Stimulated activated CD4-positive, alpha-beta T cell treated with anti-CD3 and anti-CD28 coated beads, Interleukin-12 subunit alpha, Interleukin-12 subunit beta, amount 100 ng/mL, for 48 hours (primary cell): Measurements from ENCODE around the gene GRB10.

Source experiments
- DNase-seq, 3 donors: peaks; one replicate each; pipeline ENCODE4 v3.0.0-alpha.2; 2020; ENCODE audit warnings: low read depth in 2 of 3, low spot score in 1 of 3

Gene GRB10

GRCh38 chr7:50782375-50783208 is at the start of gene GRB10:
Gene GRB10 (minus strand): TSS chr7:50782896. CDS start chr7:50732322, 50,574 bp downstream.
- DNase-seq, result no peak

DNA sequence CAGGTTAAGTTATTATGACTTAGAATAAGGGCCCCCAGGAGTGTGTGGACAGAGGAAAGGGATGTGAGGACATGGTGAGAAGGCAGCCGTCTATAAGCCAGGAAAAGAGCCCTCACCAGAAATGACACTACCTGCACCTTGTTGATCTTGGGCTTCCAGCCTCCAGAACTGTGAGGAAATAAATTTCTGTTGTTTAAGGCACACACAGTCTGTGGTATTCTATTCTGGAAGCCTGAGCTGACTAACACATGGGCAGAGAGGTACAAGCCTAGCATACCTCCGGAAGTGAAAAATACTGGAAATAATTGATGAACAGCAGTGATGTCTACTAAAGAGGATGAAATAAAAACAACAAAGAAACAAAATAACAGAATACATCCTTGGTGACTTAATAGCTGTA is 46.1 kb upstream of the GRB10 start:
- DNase-seq, result no peak

- DNase-seq, result no peak
Measured at GRCh38 chr7:50828116-50828515, 45.4 kb upstream of the GRB10 start.

GRCh38 chr7:50827281-50827680 is 44.6 kb upstream of the GRB10 start:
- DNase-seq, result no peak

- peak; percentile 6 to 42 (median 32) for DNase-seq
Measured at GRCh38 chr7:50826371-50827172, 43.9 kb upstream of the GRB10 start.

GRCh38 chr7:50825465-50825864 is 42.8 kb upstream of the GRB10 start:
- DNase-seq, result no peak

DNA sequence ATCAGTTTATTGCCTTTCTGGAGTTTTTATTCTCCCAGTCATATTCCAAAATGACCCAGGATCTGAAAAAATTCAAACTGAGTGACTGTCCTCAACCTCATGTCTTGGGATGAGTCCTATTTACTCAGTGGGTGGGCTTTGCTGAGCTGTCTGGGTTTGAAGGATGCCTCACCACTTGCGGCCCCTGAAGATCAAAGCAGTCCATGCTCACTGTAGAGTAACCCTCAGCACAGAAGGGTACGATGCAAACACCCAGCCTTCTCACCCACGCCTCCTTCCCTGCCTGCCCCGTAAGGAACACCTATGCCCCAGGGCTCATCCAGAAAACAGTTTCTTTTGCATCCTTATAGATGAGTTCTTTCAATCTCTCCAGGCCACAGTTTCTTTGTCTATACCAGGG is 42.2 kb upstream of the GRB10 start:
- no peak for DNase-seq

DNA sequence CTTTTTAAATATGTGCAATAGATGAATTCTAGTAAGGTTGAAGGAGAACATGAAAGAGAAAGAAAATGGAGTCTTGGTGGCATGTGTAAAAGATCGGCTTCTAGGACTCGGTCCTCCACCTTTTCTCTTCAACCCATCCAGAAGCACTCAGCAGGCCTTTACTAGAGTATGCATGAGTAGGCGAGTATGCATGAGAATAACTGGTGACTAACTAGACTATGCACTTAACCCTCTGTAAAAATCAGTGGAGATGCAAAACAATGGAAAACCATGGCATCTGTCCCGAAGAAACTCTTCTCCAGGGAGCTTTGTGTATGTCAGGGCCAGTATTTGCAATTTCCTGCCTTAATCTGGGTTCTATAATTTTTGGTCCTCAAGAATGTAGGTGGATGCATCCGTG is 40.0 kb upstream of the GRB10 start:
- no peak for DNase-seq

DNA sequence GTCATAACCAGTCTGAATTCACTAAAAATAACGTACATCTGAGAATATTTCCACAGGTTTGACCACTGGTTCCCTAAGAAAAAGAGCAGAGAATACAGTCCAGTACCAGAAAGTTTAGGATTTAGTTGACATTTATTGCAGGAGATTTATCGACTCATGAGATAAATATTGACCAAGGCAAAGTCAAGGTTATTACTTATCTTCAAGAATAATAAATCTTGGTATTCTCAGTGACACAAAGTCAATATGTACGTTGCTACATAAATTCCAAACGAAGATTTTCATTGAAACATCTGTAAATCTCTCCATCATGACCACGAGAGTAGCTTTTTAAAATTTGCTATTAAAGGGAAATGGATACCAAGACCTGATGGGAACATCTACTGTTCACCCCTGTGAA is 39.4 kb upstream of the GRB10 start:
- DNase-seq, result no peak

GRCh38 chr7:50821457-50822008 is 38.8 kb upstream of the GRB10 start:
- no peak for DNase-seq

DNA sequence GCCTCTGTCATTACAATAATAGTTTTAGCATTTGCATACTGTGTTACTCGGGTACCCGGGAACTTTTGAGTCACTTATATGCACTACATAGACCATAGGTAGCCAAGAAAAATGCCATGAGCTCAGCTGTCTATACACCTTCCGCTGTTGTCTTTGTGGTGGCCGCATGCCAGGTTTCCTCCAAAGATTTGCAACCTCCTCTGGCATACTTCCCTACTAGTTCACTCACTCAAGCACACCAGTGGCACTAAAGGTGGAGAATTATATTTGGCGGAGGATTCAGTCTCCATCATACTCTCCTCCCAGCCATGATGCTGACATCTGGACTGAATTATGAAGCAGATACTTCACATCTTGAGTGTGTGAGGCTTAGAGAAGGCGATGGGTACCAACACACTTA is 35.6 kb upstream of the GRB10 start:
- no peak for DNase-seq

- no peak for DNase-seq
Measured at GRCh38 chr7:50817561-50817960, 34.9 kb upstream of the GRB10 start.

GRCh38 chr7:50815138-50815537 is 32.4 kb upstream of the GRB10 start:
- no peak for DNase-seq

- no peak for DNase-seq
Measured at GRCh38 chr7:50814166-50814565, 31.5 kb upstream of the GRB10 start.

GRCh38 chr7:50812841-50813475 is 30.3 kb upstream of the GRB10 start:
- no peak for DNase-seq

DNA sequence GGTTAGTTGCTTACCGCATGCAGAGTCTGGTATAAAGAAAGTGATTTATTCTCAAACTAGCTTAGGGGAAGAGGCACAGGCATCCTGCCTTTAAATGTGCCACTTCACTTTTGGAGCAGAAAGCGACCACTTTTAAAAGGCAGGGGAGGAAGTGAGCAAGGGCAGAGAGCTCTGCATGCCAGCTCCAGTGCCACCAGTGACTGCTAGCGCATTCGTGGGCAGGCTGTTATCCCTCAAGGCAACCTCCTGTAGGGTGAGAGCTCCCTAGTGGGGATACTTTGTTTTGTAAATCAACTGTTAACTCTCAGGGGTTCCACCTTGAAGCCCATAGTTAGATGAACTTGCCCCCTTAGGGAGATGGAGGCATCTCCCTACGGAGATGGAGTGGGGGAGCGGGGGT is 29.4 kb upstream of the GRB10 start:
- no peak for DNase-seq

DNA sequence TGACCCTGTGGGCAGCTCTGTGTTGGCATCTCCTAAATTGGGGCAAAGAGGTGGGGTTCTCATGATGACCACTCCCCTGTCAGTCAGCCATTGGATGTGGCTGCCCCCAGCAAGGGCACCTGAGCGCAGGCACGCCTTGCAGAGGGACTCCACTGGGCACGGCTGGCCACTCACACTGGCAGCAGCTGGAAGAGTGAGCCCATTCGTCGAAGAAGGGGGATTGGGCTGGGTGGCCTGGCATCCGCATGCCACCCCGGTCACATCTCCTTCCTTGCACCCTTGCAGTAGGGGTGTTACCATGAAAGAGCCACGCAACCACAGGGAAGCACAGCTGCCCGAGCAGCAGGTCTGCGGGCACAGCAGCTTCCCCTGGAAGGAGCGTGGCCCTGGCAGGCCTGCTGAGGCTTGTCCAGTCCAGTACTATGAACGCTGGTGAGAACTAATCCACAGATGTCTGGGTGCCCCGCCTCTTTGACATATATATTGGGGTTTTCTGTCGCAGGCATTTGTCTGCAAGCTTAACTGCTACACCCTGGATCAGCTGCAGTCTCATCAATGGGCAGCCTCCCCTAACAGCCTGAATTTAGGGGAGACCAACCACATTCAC is 25.7 kb upstream of the GRB10 start:
- no peak for DNase-seq

- DNase-seq, result no peak
Measured at GRCh38 chr7:50807026-50807730, 24.5 kb upstream of the GRB10 start.

GRCh38 chr7:50806143-50806542 is 23.4 kb upstream of the GRB10 start:
- DNase-seq, result no peak

DNA sequence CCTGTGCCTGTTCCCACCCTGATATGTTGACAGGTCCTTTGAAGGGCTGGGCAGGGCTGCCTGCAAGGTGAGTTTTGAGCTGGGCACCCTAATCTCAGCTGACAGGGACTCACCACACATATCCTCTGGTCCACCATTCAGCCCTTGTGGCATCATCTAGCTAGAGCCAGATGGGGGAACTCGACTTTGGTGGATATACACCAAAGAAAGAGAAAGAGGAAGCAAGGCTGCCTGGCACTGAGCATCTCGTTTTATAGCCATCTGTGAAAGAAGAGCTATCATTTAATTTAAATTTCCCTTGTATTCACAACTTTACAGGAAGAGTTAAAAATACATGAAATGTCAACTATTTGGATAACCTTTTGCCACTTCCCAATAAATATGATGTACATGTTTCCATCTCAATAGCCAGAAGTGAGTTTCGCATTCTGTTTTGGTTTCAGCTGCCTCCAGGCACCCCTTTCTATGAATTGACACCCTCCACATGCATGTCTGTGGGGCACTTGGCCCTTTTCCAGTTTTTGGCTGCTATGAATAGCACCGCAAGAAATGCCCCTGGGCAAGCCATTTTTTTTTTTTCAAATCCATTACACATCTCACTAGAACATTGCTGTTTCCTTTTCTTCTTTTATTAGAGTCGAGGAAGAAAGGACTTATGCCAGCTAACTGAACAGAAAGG is 22.9 kb upstream of the GRB10 start:
- DNase-seq, result no peak
